ENCODE results near the gene SLC25A3.
"Not testable (repeated sequence)": the region's sequence is repeated elsewhere in the genome, so short reads cannot be mapped to it uniquely, and the experiment has no call there.

Gene SLC25A3

GRCh38 chr12:98595243-98595988, 1.9 kb downstream of the SLC25A3 start:
- peak; percentile 64 for DNase-seq (ENCODE audit: low read depth)

GRCh38 chr12:98597313-98597712, 3.8 kb downstream of the SLC25A3 start:
- DNase-seq (ENCODE audit: low read depth) = not testable (repeated sequence)

- no peak for DNase-seq (ENCODE audit: low read depth)
Observed at GRCh38 chr12:98601924-98602323, 8.4 kb downstream of the SLC25A3 start.

DNA sequence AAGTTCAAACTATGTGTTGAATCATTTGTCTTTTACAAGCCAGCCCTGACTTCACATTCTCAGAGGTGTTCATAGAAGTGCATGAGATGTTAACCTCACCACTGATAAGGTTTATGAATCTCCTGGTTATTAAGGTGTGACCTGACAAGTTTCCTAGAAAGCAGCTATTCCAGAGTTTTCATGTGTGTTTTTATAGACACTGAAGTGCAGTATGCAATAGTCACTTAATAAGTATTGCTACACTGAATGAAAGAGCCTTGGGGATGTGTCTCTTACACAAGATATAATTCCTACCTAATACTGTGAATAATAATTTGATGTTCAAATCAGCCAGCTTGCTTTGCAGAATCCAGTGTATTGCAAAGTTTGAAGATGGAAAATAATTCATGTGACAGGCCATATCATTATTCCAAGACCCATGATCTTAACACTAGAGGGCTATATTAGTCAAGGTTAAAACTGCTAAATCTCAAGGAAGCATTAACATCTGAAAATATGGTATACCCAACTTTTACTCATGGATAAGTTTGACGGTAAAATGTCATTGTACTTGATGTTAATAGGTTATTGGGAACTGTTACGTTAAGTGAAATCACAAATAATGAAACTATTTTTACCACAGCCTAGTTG, 13.0 kb downstream of the SLC25A3 start:
- no peak for DNase-seq (ENCODE audit: low read depth)

GRCh38 chr12:98610596-98610995, 17.1 kb downstream of the SLC25A3 start:
- DNase-seq (ENCODE audit: low read depth) = no peak

GRCh38 chr12:98612696-98613334, 19.3 kb downstream of the SLC25A3 start:
- DNase-seq (ENCODE audit: low read depth) = no peak

DNA sequence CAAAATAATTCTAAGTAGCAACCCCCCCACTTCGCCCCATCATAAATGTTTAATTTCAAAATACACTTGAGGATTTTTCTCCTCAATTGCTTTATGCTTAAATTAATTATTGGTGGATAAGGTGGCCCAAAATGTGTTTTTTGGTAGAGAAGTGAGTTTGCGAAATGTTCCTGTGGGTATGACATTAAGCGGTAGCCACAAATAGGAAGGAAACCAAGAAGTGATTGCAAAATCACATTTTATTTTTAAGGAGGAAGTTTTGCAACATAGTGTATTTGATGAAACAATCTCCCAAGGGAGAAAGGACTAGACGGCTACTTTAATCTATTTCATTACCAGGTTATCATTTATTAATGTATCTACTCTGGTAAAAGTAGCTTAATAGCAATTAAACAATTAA, 25.5 kb downstream of the SLC25A3 start:
- DNase-seq (ENCODE audit: low read depth) = no peak

- DNase-seq (ENCODE audit: low read depth) = peak; percentile 60
Observed at GRCh38 chr12:98635657-98636323, 42.3 kb downstream of the SLC25A3 start.

GRCh38 chr12:98637068-98637467, 43.6 kb downstream of the SLC25A3 start:
- no peak for DNase-seq (ENCODE audit: low read depth)

DNA sequence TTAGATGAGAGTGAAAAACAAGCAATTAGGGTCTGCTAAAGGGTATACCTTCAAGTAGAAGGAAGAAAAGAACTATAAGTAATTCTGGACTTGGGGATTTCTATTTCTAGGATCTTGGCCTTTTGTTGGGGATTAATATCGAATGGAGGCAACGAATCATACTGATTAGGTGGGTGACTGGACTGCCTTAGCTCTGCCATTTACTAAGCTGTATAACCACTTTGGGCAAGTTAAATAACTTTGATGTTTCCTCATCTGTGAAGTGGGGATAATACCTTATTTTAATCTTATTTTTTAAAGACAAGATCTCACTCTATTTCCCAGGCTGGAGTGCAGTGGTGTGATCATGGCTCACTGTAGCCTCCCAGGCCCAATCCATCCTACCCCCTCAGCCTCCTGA, 44.5 kb downstream of the SLC25A3 start:
- DNase-seq (ENCODE audit: low read depth) = no peak

DNA sequence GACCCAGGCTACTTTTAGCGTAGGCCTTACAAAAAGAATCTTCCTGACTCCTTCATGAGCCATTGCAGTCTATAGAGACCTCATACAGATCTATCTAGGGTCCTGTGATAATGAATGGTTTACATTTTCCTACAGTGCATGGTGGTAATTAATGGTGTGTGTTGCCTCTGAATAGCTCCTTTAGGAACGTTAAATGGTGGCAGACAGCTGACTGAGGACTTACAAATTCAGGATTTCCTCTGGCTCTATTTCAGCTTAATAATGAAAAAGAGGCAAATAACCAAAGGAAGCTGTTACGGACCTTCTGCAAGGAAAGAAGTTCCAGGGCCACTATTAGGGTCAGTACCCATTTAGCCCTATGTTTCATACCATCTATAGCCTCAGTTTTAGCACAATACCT, 46.0 kb downstream of the SLC25A3 start:
- no peak for DNase-seq (ENCODE audit: low read depth)

DNA sequence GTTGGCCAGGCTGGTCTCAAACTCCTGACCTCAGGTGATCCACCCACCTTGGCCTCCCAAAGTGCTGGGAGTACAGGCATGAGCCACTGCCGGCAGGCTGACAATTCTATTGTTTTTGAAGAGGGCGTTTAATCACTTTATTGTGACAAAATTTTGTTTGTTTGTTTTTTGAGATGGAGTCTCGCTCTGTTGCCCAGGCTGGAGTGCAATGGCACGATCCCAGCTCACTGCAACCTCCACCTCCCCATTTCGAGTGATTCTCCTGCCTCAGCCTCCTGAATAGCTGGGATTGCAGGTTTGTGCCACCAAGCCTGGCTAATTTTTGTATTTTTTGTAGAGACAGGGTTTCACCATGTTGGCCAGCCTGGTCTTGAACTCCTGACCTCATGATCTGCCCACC, 49.3 kb downstream of the SLC25A3 start:
- DNase-seq (ENCODE audit: low read depth) = not testable (repeated sequence)

- no peak for DNase-seq (ENCODE audit: low read depth)
Observed at GRCh38 chr12:98644433-98644711, 50.9 kb downstream of the SLC25A3 start.

- peak; percentile 84 for DNase-seq (ENCODE audit: low read depth)
Observed at GRCh38 chr12:98644712-98645571, 51.5 kb downstream of the SLC25A3 start, which contains the start of the genes APAF1 and IKBIP. APAF1 (plus strand) TSS chr12:98645290; CDS start chr12:98648360, 3,070 bp downstream. IKBIP (minus strand) TSS chr12:98644788; CDS start chr12:98644701, 87 bp downstream.

GRCh38 chr12:98645572-98646067, 52.1 kb downstream of the SLC25A3 start:
- DNase-seq (ENCODE audit: low read depth) = no peak

GRCh38 chr12:98646294-98647090, 53.0 kb downstream of the SLC25A3 start:
- DNase-seq (ENCODE audit: low read depth) = no peak

GRCh38 chr12:98651328-98651727, 57.8 kb downstream of the SLC25A3 start:
- DNase-seq (ENCODE audit: low read depth) = no peak

- no peak for DNase-seq (ENCODE audit: low read depth)
Observed at GRCh38 chr12:98653866-98654493, 60.5 kb downstream of the SLC25A3 start.
